WERI-Rb-1 (cell line): Measurements from ENCODE around the gene FBXW12.
A peak's percentile ranks its signal among the peaks of the same experiment; 100 is the strongest.

Source experiments
- DNase-seq: peaks from one replicate; pipeline ENCODE4 v3.0.0-alpha.2; 2020
- H3K27ac ChIP-seq: fragments of 250-450 bp; sonication (Bioruptor Pico); 2 replicates; pipeline ENCODE4 v1.5.1; 2020; ENCODE audit warnings: mild to moderate bottlenecking, moderate library complexity
- H3K27me3 ChIP-seq: fragments of 250-450 bp; sonication (Bioruptor Pico); 2 replicates; pipeline ENCODE4 v1.5.1; 2021; ENCODE audit warnings: mild to moderate bottlenecking, low read depth, moderate library complexity; ENCODE audit not compliant: insufficient read depth, severe bottlenecking
- H3K36me3 ChIP-seq: fragments of 250-450 bp; sonication (Bioruptor Pico); 2 replicates; pipeline ENCODE4 v1.5.1; 2020; ENCODE audit warnings: mild to moderate bottlenecking, moderate library complexity
- H3K4me3 ChIP-seq: 2 replicates; pipeline ENCODE4 v1.5.1; 2011; ENCODE audit warnings: low read depth, mild to moderate bottlenecking, control low read depth, low read length
- H3K9me3 ChIP-seq: fragments of 250-450 bp; sonication (Bioruptor Pico); 2 replicates; pipeline ENCODE4 v1.5.1; 2021; ENCODE audit warnings: mild to moderate bottlenecking, moderate library complexity; ENCODE audit not compliant: severe bottlenecking
- CTCF ChIP-seq: IDR thresholded peaks from 2 replicates; pipeline ENCODE4 v1.5.1; 2011; ENCODE audit warnings: low read depth, mild to moderate bottlenecking, control low read depth, inconsistent platforms, low read length

The FBXW12 gene

GRCh38 chr3:48422272-48422671, 50.3 kb downstream of the FBXW12 start:
- no peaks in the 10 kb centered on the region for H3K9me3 ChIP-seq
- H3K27ac ChIP-seq: no peak overlapping the region
- H3K36me3 ChIP-seq: peaks cover 54% of the 10 kb centered on the region
- H3K4me3 ChIP-seq: no peak overlapping the region
- peak; percentile 45 for TF ChIP-seq CTCF
- DNase-seq: no peak
- H3K27me3 ChIP-seq: no peaks in the 10 kb centered on the region

GRCh38 chr3:48422681-48423080, 50.7 kb downstream of the FBXW12 start:
- Histone ChIP-seq H3K27me3 (no peaks in the 10 kb centered on the region), H3K36me3 (peaks cover 51% of the 10 kb centered on the region), H3K4me3 (no peak overlapping the region), H3K9me3 (no peaks in the 10 kb centered on the region), H3K27ac (no peak overlapping the region)
- TF ChIP-seq CTCF: no peak
- DNase-seq: no peak

- H3K4me3 ChIP-seq: no peak overlapping the region
- H3K27ac ChIP-seq: no peak overlapping the region
- DNase-seq: no peak
- no peaks in the 10 kb centered on the region for H3K9me3 ChIP-seq
- H3K36me3 ChIP-seq: peaks cover 46% of the 10 kb centered on the region
- no peak for TF ChIP-seq CTCF
- H3K27me3 ChIP-seq: no peaks in the 10 kb centered on the region
Observed at GRCh38 chr3:48423241-48423882, 51.3 kb downstream of the FBXW12 start.

- H3K27ac ChIP-seq: no peak overlapping the region
- H3K27me3 ChIP-seq: no peaks in the 10 kb centered on the region
- peaks cover 38% of the 10 kb centered on the region for H3K36me3 ChIP-seq
- no peak for TF ChIP-seq CTCF
- H3K4me3 ChIP-seq: no peak overlapping the region
- no peak for DNase-seq
- no peaks in the 10 kb centered on the region for H3K9me3 ChIP-seq
Observed at GRCh38 chr3:48423883-48424695, 52.1 kb downstream of the FBXW12 start.

GRCh38 chr3:48425281-48425812, 53.3 kb downstream of the FBXW12 start:
- Histone ChIP-seq H3K27me3 (no peaks in the 10 kb centered on the region), H3K36me3 (peaks cover 32% of the 10 kb centered on the region), H3K4me3 (no peak overlapping the region), H3K9me3 (no peaks in the 10 kb centered on the region), H3K27ac (no peak overlapping the region)
- no peak for TF ChIP-seq CTCF
- no peak for DNase-seq
